AG04449 (cell line): ENCODE measurements around the gene WDFY2.

ENCODE experiments used
- CTCF ChIA-PET: fragments of 350-600 bp; formaldehyde crosslinking; extraction: SDS; loops from one replicate; lab custom pipeline; 2021; ENCODE audit warnings: antibody characterized with exemption; lab: Yijun Ruan, JAX
- POLR2A ChIA-PET: fragments of 400-600, 350-600 bp; formaldehyde crosslinking; extraction: SDS; loops from one replicate; lab custom pipeline; 2020; ENCODE audit warnings: antibody characterized with exemption, inconsistent platforms; lab: Yijun Ruan, JAX
- DNase-seq: peaks from one replicate; pipeline ENCODE4 v3.0.0-alpha.2; 2010; ENCODE audit warnings: low read depth, low spot score
- H3K4me3 ChIP-seq: 2 replicates; pipeline ENCODE4 v1.5.1; 2011; ENCODE audit warnings: low read depth, mild to moderate bottlenecking, control low read depth, low read length
- CTCF ChIP-seq: IDR thresholded peaks from one replicate; pipeline ENCODE4 v1.5.1; 2011; ENCODE audit warnings: mild to moderate bottlenecking, moderate library complexity, low read length, control low read depth, inconsistent platforms; ENCODE audit not compliant: insufficient read depth; ENCODE audit errors: missing control alignments

WDFY2 gene

GRCh38 chr13:51729866-51730553 is 145.7 kb downstream of the WDFY2 start:
- CTCF ChIA-PET, result interaction anchor here (0.8 to 2.5 kb wide), 6 partner anchors 15 to 286 kb away, joined by 3 to 15 read pairs (median 4); no protein-coding TSS in a partner anchor
- POLR2A ChIA-PET, result interaction anchor here (0.8 to 2.1 kb wide), 2 partner anchors 277 to 279 kb away, joined by 4 to 11 read pairs; partner anchors contain the start of gene INTS6
- H3K4me3 ChIP-seq, result no peak overlapping the region
- DNase-seq, result peak; percentile 53
- no peak for TF ChIP-seq CTCF

DNA sequence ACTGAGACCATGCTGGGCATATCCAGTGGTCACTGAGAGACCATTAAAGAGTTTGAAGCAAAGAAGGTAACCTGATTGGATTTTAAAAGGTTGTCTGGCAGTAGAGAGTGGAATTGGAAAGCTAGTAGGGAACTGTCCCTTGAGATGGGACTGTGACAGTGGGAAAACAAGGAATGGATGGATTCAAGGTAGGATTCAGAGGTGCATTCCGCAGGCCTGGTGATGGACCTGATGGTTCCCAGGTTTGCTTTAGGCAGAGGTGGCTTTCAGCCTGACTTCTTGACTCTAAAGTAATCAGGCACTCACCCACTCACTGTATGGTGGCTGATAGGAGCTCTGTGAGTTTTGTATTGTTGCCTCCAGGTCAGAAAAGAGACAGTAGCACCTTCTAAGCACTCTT is 146.7 kb downstream of the WDFY2 start:
- CTCF ChIA-PET, result interaction anchor here (0.6 to 3.4 kb wide), 19 partner anchors 10 to 309 kb away, joined by 3 to 21 read pairs (median 5); partner anchors contain the start of gene INTS6
- no peak for DNase-seq
- no peak overlapping the region for H3K4me3 ChIP-seq
- POLR2A ChIA-PET, result interaction anchor here (0.6 to 1.8 kb wide), 3 partner anchors 147 to 289 kb away, joined by 3 to 13 read pairs (median 4); partner anchors contain the start of gene INTS6
- no peak for TF ChIP-seq CTCF

DNA sequence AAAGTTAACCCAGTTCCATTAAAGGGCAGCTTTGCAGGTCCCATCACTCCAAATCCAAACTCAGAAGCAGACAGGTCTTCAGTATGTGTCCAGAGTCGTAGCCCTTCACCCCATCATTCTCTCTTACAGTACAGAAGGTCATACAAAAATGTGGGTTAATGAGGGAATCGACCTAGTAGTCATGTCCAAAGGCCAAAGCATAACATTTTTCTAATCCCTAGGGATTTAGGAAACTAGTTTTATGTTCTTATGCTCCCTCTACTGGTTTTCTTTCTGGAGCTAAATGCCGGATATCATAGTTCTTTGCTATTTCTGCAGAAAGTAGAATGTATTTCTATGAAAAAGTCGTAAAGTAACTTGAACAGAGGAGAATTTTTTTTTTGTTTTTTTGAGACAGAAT is 147.5 kb downstream of the WDFY2 start:
- DNase-seq, result no peak
- POLR2A ChIA-PET, result interaction anchor here (0.6 to 1.8 kb wide), 5 partner anchors 88 to 279 kb away, joined by 3 to 13 read pairs (median 4); partner anchors contain the start of gene INTS6
- peak; percentile 34 for TF ChIP-seq CTCF
- CTCF ChIA-PET, result interaction anchor here (0.6 to 3.4 kb wide), 21 partner anchors 9 to 589 kb away, joined by 3 to 21 read pairs (median 5); partner anchors contain the start of gene INTS6
- no peak overlapping the region for H3K4me3 ChIP-seq

- ChIA-PET POLR2A (no interaction called here), CTCF (interaction anchor here (0.9 to 3.4 kb wide), 5 partner anchors 8 to 299 kb away, joined by 3 to 21 read pairs (median 5); no protein-coding TSS in a partner anchor)
- no peak for TF ChIP-seq CTCF
- no peak for DNase-seq
- no peak overlapping the region for H3K4me3 ChIP-seq
Observed at GRCh38 chr13:51733374-51734298, 149.4 kb downstream of the WDFY2 start.

DNA sequence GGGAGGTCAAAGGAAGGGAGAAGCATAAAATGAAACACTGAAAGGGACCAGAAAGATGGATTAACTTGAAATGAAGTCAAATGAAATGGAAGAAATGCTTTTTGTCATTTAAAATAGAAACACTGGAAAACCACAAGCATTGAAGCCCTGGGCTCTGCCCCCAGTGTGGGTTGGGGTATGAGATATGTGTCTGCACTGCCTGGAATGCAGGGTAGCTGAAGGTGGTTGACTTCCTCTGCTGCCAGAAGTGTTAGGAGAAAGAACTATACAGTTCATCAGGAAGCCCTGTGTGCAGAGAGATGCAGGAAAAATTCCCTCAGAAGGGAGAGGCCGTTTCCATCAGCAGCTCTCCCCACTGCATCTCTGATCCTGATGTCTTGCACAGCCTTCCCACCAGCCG is 150.5 kb downstream of the WDFY2 start:
- CTCF ChIA-PET, result interaction anchor here (1.2 to 1.4 kb wide), 3 partner anchors 10 to 321 kb away, joined by 3 read pairs; no protein-coding TSS in a partner anchor
- H3K4me3 ChIP-seq, result no peak overlapping the region
- POLR2A ChIA-PET, result interaction anchor here (0.9 kb wide), 1 partner anchor 282 kb away, joined by 3 read pairs; the partner anchor contains the start of gene INTS6
- DNase-seq, result no peak
- TF ChIP-seq CTCF, result no peak
